ENCODE results near the gene TSPAN4. TPM values are rescaled to one million over a fixed set of nuclear protein-coding genes. Genes with fewer than 3 reads are reported as not detected.

Gene TSPAN4
- total and polyA plus RNA-seq, 9 of the 15 experiments (the other 6 are each of a cell fraction or from before 2014, with no cell fraction given) = 0.07 to 31.0 (median 15.7) TPM

DNA sequence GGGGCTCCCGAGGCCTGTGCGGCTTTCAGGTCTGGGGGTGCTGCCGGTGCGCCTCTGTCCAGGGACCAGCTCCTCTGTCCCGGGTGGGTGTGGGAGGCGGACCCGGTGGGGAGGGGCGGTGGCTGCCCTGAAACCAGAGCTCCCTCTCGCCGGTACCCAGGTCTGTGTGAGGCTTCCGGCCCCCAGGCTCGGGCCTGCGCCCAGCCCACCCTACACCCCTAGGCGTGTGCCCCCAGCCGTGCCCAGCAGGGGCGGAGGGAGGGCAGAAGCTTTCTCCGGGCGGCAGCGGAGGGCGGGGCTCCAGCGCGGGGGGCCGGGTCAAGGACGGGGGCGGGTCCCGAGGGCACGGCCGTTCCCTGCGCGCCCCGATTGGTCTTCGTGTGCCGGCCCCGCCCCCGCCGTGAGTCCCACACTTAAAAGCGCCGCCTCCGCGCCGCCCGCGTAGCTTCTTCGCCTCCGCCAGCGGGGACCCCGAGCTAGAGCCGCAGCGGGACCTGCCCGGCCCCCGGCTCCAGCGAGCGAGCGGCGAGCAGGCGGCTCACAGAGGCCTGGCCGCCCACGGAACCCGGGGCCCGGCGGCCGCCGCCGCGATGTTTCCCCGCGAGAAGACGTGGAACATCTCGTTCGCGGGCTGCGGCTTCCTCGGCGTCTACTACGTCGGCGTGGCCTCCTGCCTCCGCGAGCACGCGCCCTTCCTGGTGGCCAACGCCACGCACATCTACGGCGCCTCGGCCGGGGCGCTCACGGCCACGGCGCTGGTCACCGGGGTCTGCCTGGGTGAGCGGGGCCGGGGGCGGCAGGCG lies 23.3 kb upstream of the TSPAN4 start (continued):
- TF ChIP-seq, protein P1, sequence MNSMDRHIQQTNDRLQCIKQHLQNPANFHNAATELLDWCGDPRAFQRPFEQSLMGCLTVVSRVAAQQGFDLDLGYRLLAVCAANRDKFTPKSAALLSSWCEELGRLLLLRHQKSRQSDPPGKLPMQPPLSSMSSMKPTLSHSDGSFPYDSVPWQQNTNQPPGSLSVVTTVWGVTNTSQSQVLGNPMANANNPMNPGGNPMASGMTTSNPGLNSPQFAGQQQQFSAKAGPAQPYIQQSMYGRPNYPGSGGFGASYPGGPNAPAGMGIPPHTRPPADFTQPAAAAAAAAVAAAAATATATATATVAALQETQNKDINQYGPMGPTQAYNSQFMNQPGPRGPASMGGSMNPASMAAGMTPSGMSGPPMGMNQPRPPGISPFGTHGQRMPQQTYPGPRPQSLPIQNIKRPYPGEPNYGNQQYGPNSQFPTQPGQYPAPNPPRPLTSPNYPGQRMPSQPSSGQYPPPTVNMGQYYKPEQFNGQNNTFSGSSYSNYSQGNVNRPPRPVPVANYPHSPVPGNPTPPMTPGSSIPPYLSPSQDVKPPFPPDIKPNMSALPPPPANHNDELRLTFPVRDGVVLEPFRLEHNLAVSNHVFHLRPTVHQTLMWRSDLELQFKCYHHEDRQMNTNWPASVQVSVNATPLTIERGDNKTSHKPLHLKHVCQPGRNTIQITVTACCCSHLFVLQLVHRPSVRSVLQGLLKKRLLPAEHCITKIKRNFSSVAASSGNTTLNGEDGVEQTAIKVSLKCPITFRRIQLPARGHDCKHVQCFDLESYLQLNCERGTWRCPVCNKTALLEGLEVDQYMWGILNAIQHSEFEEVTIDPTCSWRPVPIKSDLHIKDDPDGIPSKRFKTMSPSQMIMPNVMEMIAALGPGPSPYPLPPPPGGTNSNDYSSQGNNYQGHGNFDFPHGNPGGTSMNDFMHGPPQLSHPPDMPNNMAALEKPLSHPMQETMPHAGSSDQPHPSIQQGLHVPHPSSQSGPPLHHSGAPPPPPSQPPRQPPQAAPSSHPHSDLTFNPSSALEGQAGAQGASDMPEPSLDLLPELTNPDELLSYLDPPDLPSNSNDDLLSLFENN (IDR thresholded peaks at IDR 0.05; ENCODE audit: low read depth in 2 of 2, low read length in 2 of 2) = 0 out of 4 replicates have a peak, but pooled peaks of 1 of the 2 experiments have one; percentile 46
- TF ChIP-seq ZNF197 (CRISPR knock-in tag; IDR thresholded peaks at IDR 0.05; ENCODE audit: low read depth) = no peak
- TF ChIP-seq MEIS2 (IDR thresholded peaks at IDR 0.05; ENCODE audit: partially characterized antibody) = no peak
- no peak for TF ChIP-seq ZNF583 (CRISPR knock-in tag; IDR thresholded peaks at IDR 0.05)
- TF ChIP-seq, protein P2, sequence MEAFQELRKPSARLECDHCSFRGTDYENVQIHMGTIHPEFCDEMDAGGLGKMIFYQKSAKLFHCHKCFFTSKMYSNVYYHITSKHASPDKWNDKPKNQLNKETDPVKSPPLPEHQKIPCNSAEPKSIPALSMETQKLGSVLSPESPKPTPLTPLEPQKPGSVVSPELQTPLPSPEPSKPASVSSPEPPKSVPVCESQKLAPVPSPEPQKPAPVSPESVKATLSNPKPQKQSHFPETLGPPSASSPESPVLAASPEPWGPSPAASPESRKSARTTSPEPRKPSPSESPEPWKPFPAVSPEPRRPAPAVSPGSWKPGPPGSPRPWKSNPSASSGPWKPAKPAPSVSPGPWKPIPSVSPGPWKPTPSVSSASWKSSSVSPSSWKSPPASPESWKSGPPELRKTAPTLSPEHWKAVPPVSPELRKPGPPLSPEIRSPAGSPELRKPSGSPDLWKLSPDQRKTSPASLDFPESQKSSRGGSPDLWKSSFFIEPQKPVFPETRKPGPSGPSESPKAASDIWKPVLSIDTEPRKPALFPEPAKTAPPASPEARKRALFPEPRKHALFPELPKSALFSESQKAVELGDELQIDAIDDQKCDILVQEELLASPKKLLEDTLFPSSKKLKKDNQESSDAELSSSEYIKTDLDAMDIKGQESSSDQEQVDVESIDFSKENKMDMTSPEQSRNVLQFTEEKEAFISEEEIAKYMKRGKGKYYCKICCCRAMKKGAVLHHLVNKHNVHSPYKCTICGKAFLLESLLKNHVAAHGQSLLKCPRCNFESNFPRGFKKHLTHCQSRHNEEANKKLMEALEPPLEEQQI (IDR thresholded peaks at IDR 0.05) = no peak
- TF ChIP-seq NFYB (IDR thresholded peaks at IDR 0.05; ENCODE audit: extremely low read depth, insufficient read length) = peak; percentile 53
- TF ChIP-seq CBX3 (IDR thresholded peaks at IDR 0.05; ENCODE audit: borderline replicate concordance in 1 of 2, low read length in 2 of 2) = no peak
- TF ChIP-seq MYC (IDR thresholded peaks at IDR 0.05; ENCODE audit: low read depth, low read length) = peak; percentile 70; the same call in 1 of the 2 replicates
- no peak for TF ChIP-seq MYC (CRISPR knock-in tag; IDR thresholded peaks at IDR 0.05; ENCODE audit: borderline replicate concordance, low read depth)
- TF ChIP-seq KDM4B (IDR thresholded peaks at IDR 0.05; ENCODE audit: borderline replicate concordance in 2 of 2, low read depth in 1 of 2) = no peak
- TF ChIP-seq HDAC6 (IDR thresholded peaks at IDR 0.05; ENCODE audit: low read depth, low read length) = no peak
- TF ChIP-seq, protein P3, sequence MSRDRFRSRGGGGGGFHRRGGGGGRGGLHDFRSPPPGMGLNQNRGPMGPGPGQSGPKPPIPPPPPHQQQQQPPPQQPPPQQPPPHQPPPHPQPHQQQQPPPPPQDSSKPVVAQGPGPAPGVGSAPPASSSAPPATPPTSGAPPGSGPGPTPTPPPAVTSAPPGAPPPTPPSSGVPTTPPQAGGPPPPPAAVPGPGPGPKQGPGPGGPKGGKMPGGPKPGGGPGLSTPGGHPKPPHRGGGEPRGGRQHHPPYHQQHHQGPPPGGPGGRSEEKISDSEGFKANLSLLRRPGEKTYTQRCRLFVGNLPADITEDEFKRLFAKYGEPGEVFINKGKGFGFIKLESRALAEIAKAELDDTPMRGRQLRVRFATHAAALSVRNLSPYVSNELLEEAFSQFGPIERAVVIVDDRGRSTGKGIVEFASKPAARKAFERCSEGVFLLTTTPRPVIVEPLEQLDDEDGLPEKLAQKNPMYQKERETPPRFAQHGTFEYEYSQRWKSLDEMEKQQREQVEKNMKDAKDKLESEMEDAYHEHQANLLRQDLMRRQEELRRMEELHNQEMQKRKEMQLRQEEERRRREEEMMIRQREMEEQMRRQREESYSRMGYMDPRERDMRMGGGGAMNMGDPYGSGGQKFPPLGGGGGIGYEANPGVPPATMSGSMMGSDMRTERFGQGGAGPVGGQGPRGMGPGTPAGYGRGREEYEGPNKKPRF (IDR thresholded peaks at IDR 0.05; ENCODE audit: low read depth, low read length) = no peak
- no peak for TF ChIP-seq MECOM (CRISPR knock-in tag; IDR thresholded peaks at IDR 0.05)
- peak; percentile 3; the same call in 1 of the 2 replicates for TF ChIP-seq CREM (IDR thresholded peaks at IDR 0.05; ENCODE audit: low read depth)

All from K562 (cell line).